ENCODE results near the gene F13A1. TPM values are rescaled to one million over a fixed set of nuclear protein-coding genes. Genes with fewer than 3 reads are reported as not detected.

F13A1 gene
- total RNA-seq, 1 experiment from 2014 or later, result not detected

DNA sequence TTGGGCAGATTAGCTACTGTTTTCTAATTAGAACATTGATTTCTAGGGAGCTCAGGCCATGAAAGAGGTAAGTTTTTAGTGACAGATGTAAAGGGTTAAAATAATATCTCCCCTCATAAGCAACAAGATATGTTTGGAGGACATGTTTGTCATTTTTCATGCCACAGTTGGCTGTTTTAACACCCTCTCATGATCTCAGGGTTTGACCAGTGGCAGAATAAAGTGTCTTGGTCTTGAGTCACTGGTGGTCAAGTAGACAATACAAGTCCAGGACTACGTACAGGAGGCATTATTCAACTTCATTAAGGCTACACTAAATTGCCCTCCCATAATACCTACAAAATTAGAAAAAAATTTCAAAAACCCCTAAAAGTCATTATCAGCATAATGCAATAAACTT is 92.6 kb downstream of the F13A1 start:
- no peak for DNase-seq
- intact Hi-C loops (cut with micrococcal nuclease; ENCODE audit: unreplicated experiment), result no loop called here
- H3K9me3 Mint-ChIP-seq (ENCODE audit: low read depth, unreplicated experiment), result peaks cover 8% of the 10 kb centered on the region
- TF ChIP-seq, protein P1, sequence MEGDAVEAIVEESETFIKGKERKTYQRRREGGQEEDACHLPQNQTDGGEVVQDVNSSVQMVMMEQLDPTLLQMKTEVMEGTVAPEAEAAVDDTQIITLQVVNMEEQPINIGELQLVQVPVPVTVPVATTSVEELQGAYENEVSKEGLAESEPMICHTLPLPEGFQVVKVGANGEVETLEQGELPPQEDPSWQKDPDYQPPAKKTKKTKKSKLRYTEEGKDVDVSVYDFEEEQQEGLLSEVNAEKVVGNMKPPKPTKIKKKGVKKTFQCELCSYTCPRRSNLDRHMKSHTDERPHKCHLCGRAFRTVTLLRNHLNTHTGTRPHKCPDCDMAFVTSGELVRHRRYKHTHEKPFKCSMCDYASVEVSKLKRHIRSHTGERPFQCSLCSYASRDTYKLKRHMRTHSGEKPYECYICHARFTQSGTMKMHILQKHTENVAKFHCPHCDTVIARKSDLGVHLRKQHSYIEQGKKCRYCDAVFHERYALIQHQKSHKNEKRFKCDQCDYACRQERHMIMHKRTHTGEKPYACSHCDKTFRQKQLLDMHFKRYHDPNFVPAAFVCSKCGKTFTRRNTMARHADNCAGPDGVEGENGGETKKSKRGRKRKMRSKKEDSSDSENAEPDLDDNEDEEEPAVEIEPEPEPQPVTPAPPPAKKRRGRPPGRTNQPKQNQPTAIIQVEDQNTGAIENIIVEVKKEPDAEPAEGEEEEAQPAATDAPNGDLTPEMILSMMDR (IDR thresholded peaks at IDR 0.05; ENCODE audit: unreplicated experiment), result no peak
- no peak overlapping the region for H3K4me3 Mint-ChIP-seq (ENCODE audit: low read depth, unreplicated experiment)
- BruUV-seq (replicated peaks), result no TSS peak
- CTCF ChIA-PET, result no interaction called here
- no peak overlapping the region for H3K27ac Mint-ChIP-seq (ENCODE audit: unreplicated experiment)
- no peaks in the 10 kb centered on the region for H3K27me3 Mint-ChIP-seq (ENCODE audit: unreplicated experiment)
- H3K4me1 Mint-ChIP-seq (ENCODE audit: low read depth, unreplicated experiment), result no peaks in the 10 kb centered on the region
- H3K36me3 Mint-ChIP-seq (ENCODE audit: insufficient read depth, unreplicated experiment), result no peaks in the 10 kb centered on the region

DNA sequence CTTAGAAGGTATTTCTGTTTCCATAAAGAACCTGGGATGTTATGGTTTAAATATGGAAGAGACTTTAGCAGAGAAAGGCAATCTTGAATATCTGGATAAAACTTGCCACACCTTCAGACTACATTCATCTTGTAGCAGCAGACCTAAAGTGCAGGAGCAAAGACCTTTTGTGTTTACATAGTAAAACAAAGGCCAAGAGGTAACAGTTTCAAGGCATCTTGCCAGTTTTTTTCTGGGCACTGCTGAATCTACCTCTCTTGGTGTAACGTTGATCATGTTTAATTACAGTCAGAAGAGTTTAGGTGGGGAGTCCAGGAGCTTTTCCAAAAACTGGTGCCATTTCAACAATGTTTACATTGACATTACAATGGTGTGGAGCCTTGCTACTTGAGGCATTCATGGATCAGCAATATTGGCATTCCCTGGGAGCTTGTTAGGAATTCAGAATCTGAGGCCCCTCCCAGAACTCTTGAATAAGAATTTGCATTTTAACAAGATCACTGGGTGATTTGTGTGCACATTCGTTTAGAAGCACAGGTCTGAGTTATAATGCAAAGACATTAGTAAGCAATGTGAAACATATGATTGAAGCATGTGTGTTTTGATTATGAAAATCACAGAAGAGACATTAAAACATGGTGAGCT is 94.5 kb downstream of the F13A1 start:
- intact Hi-C loops (cut with micrococcal nuclease; ENCODE audit: unreplicated experiment), result no loop called here
- Mint-ChIP-seq H3K36me3 (ENCODE audit: insufficient read depth, unreplicated experiment) (no peaks in the 10 kb centered on the region), H3K4me1 (ENCODE audit: low read depth, unreplicated experiment) (no peaks in the 10 kb centered on the region), H3K27me3 (ENCODE audit: unreplicated experiment) (no peaks in the 10 kb centered on the region), H3K27ac (ENCODE audit: unreplicated experiment) (no peak overlapping the region), H3K4me3 (ENCODE audit: low read depth, unreplicated experiment) (no peak overlapping the region), H3K9me3 (ENCODE audit: low read depth, unreplicated experiment) (peaks cover 8% of the 10 kb centered on the region)
- no TSS peak for BruUV-seq (replicated peaks)
- TF ChIP-seq, protein P1 (IDR thresholded peaks at IDR 0.05; ENCODE audit: unreplicated experiment), result no peak
- no peak for DNase-seq
- CTCF ChIA-PET, result no interaction called here

DNA sequence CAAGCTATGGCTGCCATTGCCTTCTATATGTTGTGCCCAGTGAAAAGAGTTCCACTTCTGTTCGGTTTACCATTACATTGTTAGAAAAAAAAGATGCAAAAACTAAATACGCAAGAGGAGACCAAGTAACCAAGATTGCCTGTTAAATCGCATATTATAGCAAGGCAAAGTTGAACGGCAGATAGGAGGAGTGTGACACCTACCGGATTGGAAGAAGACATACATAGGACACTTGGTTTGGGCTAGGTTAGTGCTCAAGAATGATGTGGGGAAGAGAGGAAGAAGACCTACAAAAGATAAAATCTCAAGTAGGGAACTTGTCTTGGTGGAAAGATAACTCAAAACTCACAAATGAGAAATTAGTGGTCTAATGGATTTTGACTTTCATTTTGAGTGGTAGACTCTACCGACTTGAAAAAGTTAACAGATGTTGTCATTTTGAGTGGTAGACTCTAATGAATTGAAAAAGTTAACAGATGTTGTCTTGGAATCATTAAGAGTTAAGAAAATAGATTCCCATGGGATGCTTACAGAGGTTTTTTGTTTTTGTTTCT is 95.5 kb downstream of the F13A1 start:
- Mint-ChIP-seq H3K27ac (ENCODE audit: unreplicated experiment) (no peak overlapping the region), H3K4me3 (ENCODE audit: low read depth, unreplicated experiment) (no peak overlapping the region), H3K36me3 (ENCODE audit: insufficient read depth, unreplicated experiment) (no peaks in the 10 kb centered on the region), H3K4me1 (ENCODE audit: low read depth, unreplicated experiment) (no peaks in the 10 kb centered on the region), H3K27me3 (ENCODE audit: unreplicated experiment) (no peaks in the 10 kb centered on the region), H3K9me3 (ENCODE audit: low read depth, unreplicated experiment) (peaks cover 10% of the 10 kb centered on the region)
- CTCF ChIA-PET, result no interaction called here
- DNase-seq, result no peak
- intact Hi-C loops (cut with micrococcal nuclease; ENCODE audit: unreplicated experiment), result no loop called here
- TF ChIP-seq, protein P1 (IDR thresholded peaks at IDR 0.05; ENCODE audit: unreplicated experiment), result no peak
- BruUV-seq (replicated peaks), result no TSS peak

DNA sequence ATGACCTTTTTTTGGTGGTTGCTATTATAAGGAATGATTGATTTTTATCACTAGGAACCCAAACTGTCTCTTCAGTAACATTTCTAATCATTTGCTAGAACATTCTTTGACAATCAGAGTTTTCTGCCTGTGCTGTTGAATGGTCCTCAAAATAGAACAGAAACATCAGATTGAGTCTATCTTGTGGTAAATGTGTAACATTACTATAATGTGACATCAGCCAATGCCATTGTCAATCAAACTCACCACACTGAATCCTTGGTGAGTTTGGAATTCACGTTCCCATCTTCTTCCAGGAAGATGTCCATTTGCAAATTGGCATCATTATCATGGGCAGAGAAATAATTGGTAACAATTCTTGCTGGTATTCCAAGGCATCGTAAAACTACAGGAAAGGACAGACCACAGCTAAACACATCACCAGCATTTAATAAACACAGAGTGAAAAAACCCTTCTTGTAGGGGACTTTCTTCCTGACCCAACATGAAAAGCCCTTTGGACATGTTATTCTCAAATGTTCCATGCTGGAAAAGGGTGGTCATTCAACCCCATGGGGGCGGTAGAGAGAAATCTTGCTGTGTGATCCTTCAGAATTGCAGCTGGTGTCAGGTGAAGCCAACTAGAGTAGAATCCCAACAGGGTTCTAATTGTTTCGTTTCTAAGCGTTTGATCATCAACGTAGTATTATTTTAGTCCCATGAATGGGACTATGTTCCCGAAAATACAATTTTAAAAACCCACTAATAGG is 98.5 kb downstream of the F13A1 start:
- DNase-seq, result no peak
- Mint-ChIP-seq H3K4me3 (ENCODE audit: low read depth, unreplicated experiment) (no peak overlapping the region), H3K27ac (ENCODE audit: unreplicated experiment) (no peak overlapping the region), H3K36me3 (ENCODE audit: insufficient read depth, unreplicated experiment) (no peaks in the 10 kb centered on the region), H3K4me1 (ENCODE audit: low read depth, unreplicated experiment) (no peaks in the 10 kb centered on the region), H3K9me3 (ENCODE audit: low read depth, unreplicated experiment) (peaks cover 7% of the 10 kb centered on the region), H3K27me3 (ENCODE audit: unreplicated experiment) (no peaks in the 10 kb centered on the region)
- no TSS peak for BruUV-seq (replicated peaks)
- intact Hi-C loops (cut with micrococcal nuclease; ENCODE audit: unreplicated experiment), result no loop called here
- TF ChIP-seq, protein P1 (IDR thresholded peaks at IDR 0.05; ENCODE audit: unreplicated experiment), result no peak
- CTCF ChIA-PET, result interaction anchor here (0.5 kb wide), 1 partner anchor 251 kb away, joined by 4 read pairs; no protein-coding TSS in a partner anchor

Measured in Calu3 (cell line).